HEK293T (cell line): ENCODE measurements around the gene CAVIN1.
A peak's percentile ranks its signal among the peaks of the same experiment; 100 is the strongest.

Source experiments
- CTCF ChIA-PET: fragments of 350-600 bp; formaldehyde crosslinking; extraction: SDS; loops from one replicate; lab custom pipeline; 2021; ENCODE audit warnings: antibody characterized with exemption, inconsistent platforms; lab: Yijun Ruan, JAX
- POLR2A ChIA-PET: fragments of 350-600 bp; formaldehyde crosslinking; extraction: SDS; loops from one replicate; lab custom pipeline; 2020; ENCODE audit warnings: antibody characterized with exemption, inconsistent platforms; lab: Yijun Ruan, JAX
- DNase-seq: peaks from one replicate; pipeline ENCODE4 v3.0.0; 2012; ENCODE audit warnings: mixed read lengths; ENCODE audit errors: extremely low spot score
- ARNT ChIP-seq: fragments of 450-650 bp; IDR thresholded peaks from 2 replicates; pipeline ENCODE4 v1.6.1; 2017; ENCODE audit warnings: mild to moderate bottlenecking
- BHLHE40 ChIP-seq: fragments of 450-650 bp; IDR thresholded peaks from 2 replicates; pipeline ENCODE4 v1.6.1; 2016; ENCODE audit warnings: mild to moderate bottlenecking, moderate library complexity, borderline replicate concordance
- CTBP1 ChIP-seq: fragments of 450-650 bp; IDR thresholded peaks from 2 replicates; pipeline ENCODE4 v1.6.1; 2016; ENCODE audit warnings: borderline replicate concordance
- ELF4 ChIP-seq: fragments of 450-650 bp; IDR thresholded peaks from 2 replicates; pipeline ENCODE4 v1.6.1; 2017; ENCODE audit warnings: antibody characterized with exemption
- FOXA1 ChIP-seq: fragments of 450-650 bp; IDR thresholded peaks from 2 replicates; pipeline ENCODE4 v1.6.1; 2016; ENCODE audit warnings: mild to moderate bottlenecking
- FOXK2 ChIP-seq: fragments of 450-650 bp; IDR thresholded peaks from 2 replicates; pipeline ENCODE4 v1.6.1; 2016; ENCODE audit warnings: mild to moderate bottlenecking
- FOXM1 ChIP-seq: fragments of 450-650 bp; IDR thresholded peaks from 2 replicates; pipeline ENCODE4 v1.6.1; 2017; ENCODE audit warnings: mild to moderate bottlenecking, borderline replicate concordance
- HDGF ChIP-seq: fragments of 450-650 bp; IDR thresholded peaks from 2 replicates; pipeline ENCODE4 v1.6.1; 2017; ENCODE audit warnings: antibody characterized with exemption, borderline replicate concordance
- L3MBTL2 ChIP-seq: fragments of 450-650 bp; conservative IDR thresholded peaks from 2 replicates; pipeline ENCODE4 v1.6.1; 2016; ENCODE audit warnings: mild to moderate bottlenecking
- LEF1 ChIP-seq: fragments of 450-650 bp; IDR thresholded peaks from 2 replicates; pipeline ENCODE4 v1.6.1; 2017; ENCODE audit warnings: mild to moderate bottlenecking, borderline replicate concordance
- NFRKB ChIP-seq: fragments of 450-650 bp; IDR thresholded peaks from 2 replicates; pipeline ENCODE4 v1.6.1; 2016; ENCODE audit warnings: mild to moderate bottlenecking, moderate library complexity
- SP1 ChIP-seq: fragments of 450-650 bp; IDR thresholded peaks from 2 replicates; pipeline ENCODE4 v1.6.1; 2017
- SUZ12 ChIP-seq: fragments of 450-650 bp; IDR thresholded peaks from 2 replicates; pipeline ENCODE4 v1.6.1; 2016; ENCODE audit warnings: mild to moderate bottlenecking
- TARDBP ChIP-seq: fragments of 450-650 bp; IDR thresholded peaks from 2 replicates; pipeline ENCODE4 v1.6.1; 2016
- ZNF384 ChIP-seq: fragments of 450-650 bp; IDR thresholded peaks from 2 replicates; pipeline ENCODE4 v1.6.1; 2016
- TF ChIP-seq, protein P1 (sequence below): fragments of 450-650 bp; IDR thresholded peaks from 2 replicates; pipeline ENCODE4 v1.6.1; 2016

The CAVIN1 gene

DNA sequence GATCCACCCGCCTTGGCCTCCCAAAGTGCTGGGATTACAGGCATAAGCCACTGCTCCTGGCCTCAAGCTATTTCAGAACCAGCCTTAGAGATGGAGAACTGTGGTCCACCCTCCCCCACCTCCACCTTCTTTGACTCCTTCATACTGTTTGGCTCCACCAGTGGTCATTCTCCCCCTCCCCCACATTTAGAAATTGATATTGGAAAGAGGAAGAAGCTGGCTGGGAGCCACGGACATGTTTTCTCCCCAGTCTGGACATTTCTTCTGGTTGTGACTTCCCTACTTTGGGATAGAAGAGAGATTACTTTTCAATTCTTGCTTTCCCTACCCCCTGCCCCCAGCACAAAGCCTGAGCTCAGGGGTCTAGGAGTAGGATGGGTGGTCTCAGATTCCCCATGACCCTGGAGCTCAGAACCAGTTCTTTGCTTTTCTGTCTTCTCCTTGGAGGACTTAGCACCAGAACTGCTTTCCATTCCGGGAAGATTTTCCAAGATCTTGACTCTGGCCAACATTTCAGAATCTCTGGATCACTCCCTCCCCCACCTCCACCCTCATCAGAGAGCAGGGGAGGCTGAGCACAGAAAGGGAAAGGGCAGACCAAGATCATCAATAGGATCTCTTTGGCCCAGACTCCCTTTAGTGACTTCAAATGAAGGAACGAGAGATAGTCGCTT is 16.3 kb downstream of the CAVIN1 start:
- ChIA-PET CTCF (interaction anchor here (0.6 to 2.8 kb wide), 19 partner anchors 8 to 185 kb away, joined by 3 to 32 read pairs (median 4); partner anchors contain the start of genes CAVIN1 and STAT3), POLR2A (interaction anchor here (1.0 to 2.0 kb wide), 2 partner anchors 16 to 129 kb away, joined by 3 to 6 read pairs; partner anchors contain the start of gene CAVIN1)
- no peak for DNase-seq
- no peak for TF ChIP-seq LEF1

- CTCF ChIA-PET = interaction anchor here (0.7 to 2.8 kb wide), 17 partner anchors 8 to 184 kb away, joined by 3 to 32 read pairs (median 4); partner anchors contain the start of genes CAVIN1 and STAT3
- TF ChIP-seq NFRKB = no peak
- no peak for TF ChIP-seq SP1
- TF ChIP-seq SUZ12 = no peak
- TF ChIP-seq L3MBTL2 = no peak
- TF ChIP-seq TARDBP = no peak
- no peak for TF ChIP-seq FOXK2
- no peak for TF ChIP-seq FOXA1
- no peak for TF ChIP-seq HDGF
- TF ChIP-seq ELF4 = no peak
- TF ChIP-seq ZNF384 = no peak
- no peak for TF ChIP-seq CTBP1
- no peak for TF ChIP-seq ARNT
- no peak for TF ChIP-seq FOXM1
- TF ChIP-seq LEF1 = no peak
- TF ChIP-seq, protein P1, sequence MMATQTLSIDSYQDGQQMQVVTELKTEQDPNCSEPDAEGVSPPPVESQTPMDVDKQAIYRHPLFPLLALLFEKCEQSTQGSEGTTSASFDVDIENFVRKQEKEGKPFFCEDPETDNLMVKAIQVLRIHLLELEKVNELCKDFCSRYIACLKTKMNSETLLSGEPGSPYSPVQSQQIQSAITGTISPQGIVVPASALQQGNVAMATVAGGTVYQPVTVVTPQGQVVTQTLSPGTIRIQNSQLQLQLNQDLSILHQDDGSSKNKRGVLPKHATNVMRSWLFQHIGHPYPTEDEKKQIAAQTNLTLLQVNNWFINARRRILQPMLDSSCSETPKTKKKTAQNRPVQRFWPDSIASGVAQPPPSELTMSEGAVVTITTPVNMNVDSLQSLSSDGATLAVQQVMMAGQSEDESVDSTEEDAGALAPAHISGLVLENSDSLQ = no peak
- TF ChIP-seq BHLHE40 = no peak
- peak; percentile 83 for DNase-seq
- POLR2A ChIA-PET = interaction anchor here (1.0 to 2.0 kb wide), 2 partner anchors 17 to 129 kb away, joined by 3 to 6 read pairs; partner anchors contain the start of gene CAVIN1
These were observed 17.0 kb downstream of the CAVIN1 start for GRCh38 chr17:42405963-42406495.

GRCh38 chr17:42405076-42405475 is 18.0 kb downstream of the CAVIN1 start:
- CTCF ChIA-PET = interaction anchor here (2.8 kb wide), 1 partner anchor 83 kb away, joined by 32 read pairs; no protein-coding TSS in a partner anchor
- POLR2A ChIA-PET = no interaction called here
- no peak for DNase-seq
- TF ChIP-seq FOXM1 (no peak), LEF1 (no peak), L3MBTL2 (no peak), SP1 (no peak), BHLHE40 (no peak), HDGF (no peak), ZNF384 (no peak), NFRKB (no peak), ARNT (no peak), CTBP1 (no peak), ELF4 (no peak), FOXK2 (no peak), FOXA1 (no peak), TARDBP (no peak), SUZ12 (no peak)
- TF ChIP-seq, protein P1 = no peak

GRCh38 chr17:42404326-42405055 is 18.6 kb downstream of the CAVIN1 start:
- no peak for DNase-seq
- ChIA-PET CTCF (interaction anchor here (2.6 kb wide), 1 partner anchor 82 kb away, joined by 34 read pairs; no protein-coding TSS in a partner anchor), POLR2A (interaction anchor here (1.0 kb wide), 1 partner anchor 16 kb away, joined by 3 read pairs; no protein-coding TSS in a partner anchor)
- TF ChIP-seq FOXA1 (no peak), L3MBTL2 (no peak), ZNF384 (no peak), FOXM1 (no peak), TARDBP (no peak), HDGF (no peak), ARNT (no peak), SUZ12 (no peak), SP1 (no peak)

- CTCF ChIA-PET = interaction anchor here (0.6 to 2.6 kb wide), 14 partner anchors 12 to 179 kb away, joined by 3 to 34 read pairs (median 4); partner anchors contain the start of genes CAVIN1 and STAT3
- no peak for DNase-seq
- POLR2A ChIA-PET = interaction anchor here (1.0 to 2.1 kb wide), 2 partner anchors 14 to 126 kb away, joined by 4 to 11 read pairs; partner anchors contain the start of gene STAT3
- TF ChIP-seq ELF4 (no peak), LEF1 (no peak), FOXM1 (no peak), CTBP1 (no peak), FOXA1 (no peak), NFRKB (no peak), ZNF384 (no peak), SP1 (no peak), L3MBTL2 (no peak), TARDBP (no peak), HDGF (no peak)
- TF ChIP-seq, protein P1 = no peak
These were observed 19.9 kb downstream of the CAVIN1 start for GRCh38 chr17:42403150-42403549.
